ENCODE results near the gene LAG3.
"Not testable (repeated sequence)": the region's sequence is repeated elsewhere in the genome, so short reads cannot be mapped to it uniquely, and the experiment has no call there.

LAG3 gene

GRCh38 chr12:6772331-6772695 lies at the start of gene LAG3:
Gene LAG3 (plus strand): TSS chr12:6772520. CDS start chr12:6772853, 333 bp downstream.
- DNase-seq: no peak

- no peak for DNase-seq
Measured at GRCh38 chr12:6722863-6723262, 49.5 kb upstream of the LAG3 start.

GRCh38 chr12:6723607-6724408 lies 48.5 kb upstream of the LAG3 start, which contains the start of gene COPS7A:
Gene COPS7A (plus strand): TSS chr12:6724046. CDS start chr12:6724657, 611 bp downstream.
- DNase-seq: peak; percentile 95

GRCh38 chr12:6724409-6724797 lies 47.9 kb upstream of the LAG3 start:
- no peak for DNase-seq

GRCh38 chr12:6725350-6725749 lies 47.0 kb upstream of the LAG3 start:
- DNase-seq: no peak

GRCh38 chr12:6729186-6729585 lies 43.1 kb upstream of the LAG3 start:
- DNase-seq: no peak

- no peak for DNase-seq
Measured at GRCh38 chr12:6730169-6730568, 42.2 kb upstream of the LAG3 start.

- no peak for DNase-seq
Measured at GRCh38 chr12:6734506-6735387, 37.6 kb upstream of the LAG3 start.

GRCh38 chr12:6735448-6736191 lies 36.7 kb upstream of the LAG3 start:
- no peak for DNase-seq

- DNase-seq: no peak
Measured at GRCh38 chr12:6736754-6737153, 35.6 kb upstream of the LAG3 start.

- not testable (repeated sequence) for DNase-seq
Measured at GRCh38 chr12:6742080-6742479, 30.2 kb upstream of the LAG3 start.

GRCh38 chr12:6742834-6743233 lies 29.5 kb upstream of the LAG3 start:
- DNase-seq: no peak

- DNase-seq: not testable (repeated sequence)
Measured at GRCh38 chr12:6743300-6743699, 29.0 kb upstream of the LAG3 start.

GRCh38 chr12:6745741-6746525 lies 26.4 kb upstream of the LAG3 start:
- DNase-seq: no peak

- DNase-seq: no peak
Measured at GRCh38 chr12:6747216-6747615, 25.1 kb upstream of the LAG3 start.

GRCh38 chr12:6748761-6749160 lies 23.6 kb upstream of the LAG3 start:
- DNase-seq: no peak

- DNase-seq: no peak
Measured at GRCh38 chr12:6750506-6750905, 21.8 kb upstream of the LAG3 start.

- no peak for DNase-seq
Measured at GRCh38 chr12:6751767-6752166, 20.6 kb upstream of the LAG3 start.

GRCh38 chr12:6752167-6752920 lies 20.0 kb upstream of the LAG3 start:
- no peak for DNase-seq

GRCh38 chr12:6752921-6753771 lies 19.2 kb upstream of the LAG3 start, which contains the start of gene MLF2:
Gene MLF2 (minus strand): TSS chr12:6753141. CDS start chr12:6752334, 807 bp downstream.
- DNase-seq: peak; percentile 90

Measured in NCI-H1048 (cell line).